Skeletal muscle tissue (tissue), 4 donors: ENCODE measurements around the gene ARL6IP4. TPM values are rescaled to one million over a fixed set of nuclear protein-coding genes. Genes with fewer than 3 reads are reported as not detected.
A peak's percentile ranks its signal among the peaks of the same experiment; 100 is the strongest.

Source experiments
- H3K27ac ChIP-seq: one replicate; pipeline ENCODE4 v1.7.0; 2013; ENCODE audit warnings: mild to moderate bottlenecking, low read depth, low read length, inconsistent platforms
- H3K27me3 ChIP-seq, 3 donors: one replicate each; pipeline ENCODE4 v1.7.0; 2013; ENCODE audit warnings: low read length in 3 of 3; ENCODE audit not compliant: control insufficient read depth in 3 of 3, insufficient read depth in 3 of 3
- H3K36me3 ChIP-seq, 3 donors: one replicate each; pipeline ENCODE4 v1.7.0; 2013; ENCODE audit warnings: low read length in 3 of 3; ENCODE audit not compliant: control insufficient read depth in 3 of 3, insufficient read depth in 3 of 3
- H3K4me1 ChIP-seq, 3 donors: one replicate each; pipeline ENCODE4 v1.7.0; 2013; ENCODE audit warnings: low read length in 3 of 3, mild to moderate bottlenecking in 3 of 3; ENCODE audit not compliant: control insufficient read depth in 3 of 3, insufficient read depth in 3 of 3
- H3K4me3 ChIP-seq, 3 donors: one replicate each; pipeline ENCODE4 v1.7.0; 2013; ENCODE audit warnings: low read length in 3 of 3
- H3K9ac ChIP-seq, 3 donors: one replicate each; pipeline ENCODE4 v1.7.0; 2013; ENCODE audit warnings: low read length in 3 of 3, mild to moderate bottlenecking in 3 of 3, moderate library complexity in 2 of 3, low read depth in 1 of 3
- H3K9me3 ChIP-seq, 3 donors: one replicate each; pipeline ENCODE4 v1.7.0; 2013; ENCODE audit warnings: low read length in 3 of 3; ENCODE audit not compliant: control insufficient read depth in 3 of 3
- total RNA-seq: library from RNA; depleted of rRNA; stranded (reverse); fragments of >200 nt; gene quantifications from one replicate; pipeline ENCODE4 v1.2.3, GENCODE V29; 2014
- donor health status: Osteomylitis.

Gene ARL6IP4
- total RNA-seq, 1 donor from 2014 or later = 93.4 TPM

DNA sequence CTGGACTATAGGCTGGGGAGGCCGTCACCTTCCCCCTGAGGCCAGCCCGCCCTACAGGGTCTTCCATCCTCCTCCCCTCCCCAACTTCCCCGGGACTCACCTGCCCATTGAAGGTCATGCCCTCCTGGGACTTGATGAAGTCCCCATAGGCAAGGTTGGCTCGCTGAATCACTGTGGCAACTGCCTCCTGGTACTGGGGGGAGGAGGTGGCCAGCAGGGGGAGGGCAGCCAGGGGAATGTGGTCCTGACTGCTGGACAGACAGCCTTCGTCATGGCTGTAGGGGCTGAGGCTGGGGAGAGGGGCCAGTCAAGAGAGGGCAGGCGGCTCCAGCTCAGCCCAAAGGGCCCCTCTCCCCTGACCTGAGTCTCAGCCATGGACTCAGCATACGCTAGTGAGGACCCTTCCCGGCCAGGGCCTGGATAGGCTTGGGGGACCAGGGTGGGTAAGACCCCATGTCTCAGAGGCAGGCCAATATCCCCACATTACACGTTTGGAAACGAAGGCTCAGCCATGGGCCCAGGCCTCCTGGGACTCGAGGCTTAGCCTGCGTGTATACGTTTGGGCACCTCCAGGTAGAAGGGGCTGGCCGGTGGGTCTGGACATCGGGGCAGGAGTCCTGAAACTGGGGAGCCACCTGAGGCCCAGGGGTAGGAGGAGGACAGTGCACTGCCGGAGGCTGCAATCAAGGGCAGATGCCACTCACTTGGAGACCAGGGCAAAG, 16.3 kb downstream of the ARL6IP4 start:
- Histone ChIP-seq H3K27me3 (no peaks in the 10 kb centered on the region), H3K4me1 (peaks cover 57 to 67% (median 61%) of the 10 kb centered on the region in 3 donors), H3K36me3 (peaks cover 0 to 10% (median 3%) of the 10 kb centered on the region in 3 donors), H3K4me3 (no peak overlapping the region), H3K9ac (peak overlapping the region in 1 of 3 donors; percentile 54), H3K27ac (no peak overlapping the region), H3K9me3 (no peaks in the 10 kb centered on the region)

DNA sequence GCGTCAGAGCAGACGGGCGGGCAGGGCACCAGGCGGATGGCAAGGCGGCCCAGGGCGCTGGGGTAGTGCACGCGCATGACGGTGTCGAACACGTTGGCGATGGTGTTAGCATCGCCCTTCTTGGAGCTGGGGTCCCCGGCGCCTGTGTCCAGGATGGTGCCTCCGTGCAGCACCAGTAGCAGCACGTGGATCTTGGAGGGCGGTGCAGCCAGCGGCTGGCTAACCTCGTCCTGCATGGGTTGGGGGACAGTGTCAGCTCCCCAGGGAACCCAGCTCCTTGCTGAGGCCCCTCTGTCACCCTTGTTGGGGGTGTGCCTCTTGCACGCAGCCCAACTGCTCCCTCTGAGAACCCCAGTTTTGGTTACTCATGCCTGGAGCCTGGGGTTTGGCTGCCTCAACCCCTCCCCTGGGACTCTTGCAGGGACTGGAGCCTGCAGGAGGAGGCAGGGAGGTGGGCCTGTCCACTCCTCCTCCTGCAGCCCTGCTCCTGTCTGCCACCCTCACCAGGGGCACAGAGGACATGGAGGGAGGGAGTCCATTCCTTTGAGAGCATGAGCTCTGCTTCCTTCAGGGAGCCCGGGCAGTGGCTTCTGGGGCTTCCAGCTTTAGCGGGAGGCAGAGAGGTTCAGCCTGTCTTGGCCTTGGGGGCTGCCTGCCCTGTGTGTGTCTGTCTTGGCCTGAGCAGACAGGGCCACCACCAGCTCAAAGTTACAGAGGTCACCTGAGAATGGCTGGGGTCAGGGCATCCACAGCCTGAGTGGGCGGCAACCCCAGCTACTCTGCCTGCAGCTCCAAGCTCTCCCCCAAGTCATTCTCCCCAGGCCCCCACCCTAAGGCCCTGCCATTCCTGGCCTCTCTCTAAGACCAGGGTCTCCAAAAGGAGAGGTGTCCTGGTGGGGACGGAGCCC, 17.1 kb downstream of the ARL6IP4 start:
- no peaks in the 10 kb centered on the region for H3K9me3 ChIP-seq
- no peaks in the 10 kb centered on the region for H3K27me3 ChIP-seq
- H3K4me3 ChIP-seq = no peak overlapping the region
- peaks cover 57 to 67% (median 61%) of the 10 kb centered on the region in 3 donors for H3K4me1 ChIP-seq
- H3K27ac ChIP-seq = peak overlapping the region; percentile 28
- H3K9ac ChIP-seq = peak overlapping the region in 2 of 3 donors; percentile 20 to 54
- peaks cover 0 to 10% (median 3%) of the 10 kb centered on the region in 3 donors for H3K36me3 ChIP-seq

DNA sequence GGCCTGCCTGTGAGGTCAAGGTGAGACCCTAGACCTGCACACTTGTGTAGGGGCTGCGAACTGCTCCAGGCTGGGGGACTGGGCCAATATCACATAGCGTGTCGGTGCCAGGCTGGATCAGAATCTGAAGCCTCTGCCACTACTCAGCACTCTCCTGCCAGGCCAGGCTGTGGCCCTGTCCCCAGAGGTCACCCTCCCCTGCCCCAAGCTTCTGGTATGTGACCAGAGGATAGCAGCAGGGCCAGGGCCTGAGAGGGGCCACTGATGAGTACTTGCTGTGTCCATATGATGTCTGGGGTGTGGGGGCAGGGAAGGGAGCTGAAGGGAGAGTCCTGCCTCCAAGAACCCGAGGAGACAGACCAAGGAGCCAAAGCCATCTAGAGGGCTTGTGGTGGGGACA, 17.8 kb downstream of the ARL6IP4 start:
- Histone ChIP-seq H3K9ac (peak overlapping the region in 2 of 3 donors; percentile 20 to 45), H3K27ac (peak overlapping the region; percentile 28), H3K36me3 (peaks cover 0 to 10% (median 3%) of the 10 kb centered on the region in 3 donors), H3K4me3 (no peak overlapping the region), H3K9me3 (no peaks in the 10 kb centered on the region), H3K27me3 (no peaks in the 10 kb centered on the region), H3K4me1 (peaks cover 57 to 67% (median 61%) of the 10 kb centered on the region in 3 donors)

DNA sequence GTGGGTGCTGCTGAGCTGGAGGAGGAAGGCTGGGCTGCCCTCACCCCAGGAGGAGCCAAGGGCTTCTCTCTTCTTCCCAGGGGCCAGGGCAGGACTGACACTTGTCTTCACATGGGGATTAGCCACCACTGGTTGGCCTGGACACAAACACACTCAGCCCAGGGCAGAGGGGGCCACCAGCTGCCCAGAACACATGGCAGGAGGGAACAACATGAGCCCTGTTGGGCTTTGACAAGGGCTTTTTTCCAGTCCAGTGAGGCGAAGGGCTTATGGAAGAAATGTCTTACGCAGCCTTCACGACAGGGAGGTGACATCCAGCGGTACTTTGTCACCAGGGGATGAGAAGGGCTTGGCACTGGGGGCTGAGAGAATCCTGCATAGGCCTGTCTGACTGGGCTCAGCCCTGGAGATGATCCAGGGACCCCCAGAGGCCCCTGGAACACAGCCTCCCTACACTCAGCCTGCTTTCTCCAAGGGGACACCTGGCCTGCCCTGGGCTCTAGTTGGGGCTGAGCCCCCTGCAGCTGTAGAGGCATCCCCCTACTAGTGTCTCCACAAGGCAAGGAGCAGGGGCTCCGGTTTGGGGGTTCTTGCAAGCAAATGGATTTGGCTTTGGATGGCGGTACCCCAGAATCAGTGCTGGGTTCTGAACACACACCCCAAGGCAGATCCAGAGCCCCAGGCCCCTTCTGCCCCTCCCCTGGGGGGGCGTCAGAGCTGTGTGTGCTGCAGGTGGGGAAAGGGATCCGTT, 18.9 kb downstream of the ARL6IP4 start:
- Histone ChIP-seq H3K4me3 (no peak overlapping the region), H3K36me3 (peaks cover 0 to 12% (median 7%) of the 10 kb centered on the region in 3 donors), H3K27me3 (no peaks in the 10 kb centered on the region), H3K4me1 (peaks cover 54 to 63% (median 58%) of the 10 kb centered on the region in 3 donors), H3K9ac (peak overlapping the region; percentile 10 to 65 (median 57)), H3K9me3 (no peaks in the 10 kb centered on the region), H3K27ac (peak overlapping the region; percentile 75)

DNA sequence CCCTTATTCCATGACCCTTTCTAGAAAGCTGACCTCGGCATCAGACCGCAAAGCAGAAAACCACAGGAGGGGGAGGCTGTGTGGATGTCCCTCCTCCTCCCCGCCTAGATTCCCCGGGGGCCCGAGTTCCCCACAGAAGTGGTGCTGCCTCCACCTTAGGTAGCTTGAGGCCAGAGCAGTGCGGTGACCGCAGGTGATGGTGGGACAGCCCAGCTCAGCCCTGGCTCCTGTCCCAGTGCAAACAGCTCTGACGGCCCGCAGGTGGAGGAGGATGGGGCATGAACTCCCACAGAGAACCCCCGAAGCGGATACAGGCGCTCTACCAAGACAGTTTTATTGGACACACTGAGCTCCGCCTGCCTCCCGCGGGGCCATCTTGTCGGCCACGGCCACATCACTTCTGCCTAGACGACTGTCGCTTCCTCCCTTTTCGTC, 19.5 kb downstream of the ARL6IP4 start:
- peaks cover 48 to 57% (median 51%) of the 10 kb centered on the region in 3 donors for H3K4me1 ChIP-seq
- peaks cover 3 to 18% (median 8%) of the 10 kb centered on the region in 3 donors for H3K36me3 ChIP-seq
- H3K27me3 ChIP-seq = no peaks in the 10 kb centered on the region
- H3K9me3 ChIP-seq = no peaks in the 10 kb centered on the region
- no peak overlapping the region for H3K4me3 ChIP-seq
- peak overlapping the region; percentile 10 to 65 (median 57) for H3K9ac ChIP-seq
- peak overlapping the region; percentile 75 for H3K27ac ChIP-seq

DNA sequence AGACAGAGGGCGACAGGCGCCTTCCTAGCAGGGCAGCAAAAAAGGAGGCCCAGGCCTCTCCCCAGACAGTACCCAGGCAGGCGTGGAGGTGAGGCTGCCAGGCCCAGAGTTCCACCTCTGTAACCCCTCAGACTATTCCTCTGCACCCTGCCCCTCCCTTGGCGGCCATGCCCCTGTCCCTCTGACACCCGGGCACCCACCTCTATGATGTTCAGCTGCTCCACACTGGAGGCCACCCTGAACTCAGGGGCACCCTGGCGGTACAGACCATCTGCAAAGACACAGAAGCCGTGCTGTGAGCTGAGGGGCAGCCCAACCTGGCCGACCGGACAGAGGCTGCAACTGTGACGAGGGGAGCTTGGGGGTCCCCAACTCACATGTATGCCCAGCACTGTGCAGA, 20.1 kb downstream of the ARL6IP4 start:
- Histone ChIP-seq H3K9me3 (no peaks in the 10 kb centered on the region), H3K4me3 (no peak overlapping the region), H3K27me3 (no peaks in the 10 kb centered on the region), H3K9ac (no peak overlapping the region), H3K27ac (no peak overlapping the region), H3K4me1 (peaks cover 43 to 51% (median 46%) of the 10 kb centered on the region in 3 donors), H3K36me3 (peaks cover 7 to 22% (median 12%) of the 10 kb centered on the region in 3 donors)

DNA sequence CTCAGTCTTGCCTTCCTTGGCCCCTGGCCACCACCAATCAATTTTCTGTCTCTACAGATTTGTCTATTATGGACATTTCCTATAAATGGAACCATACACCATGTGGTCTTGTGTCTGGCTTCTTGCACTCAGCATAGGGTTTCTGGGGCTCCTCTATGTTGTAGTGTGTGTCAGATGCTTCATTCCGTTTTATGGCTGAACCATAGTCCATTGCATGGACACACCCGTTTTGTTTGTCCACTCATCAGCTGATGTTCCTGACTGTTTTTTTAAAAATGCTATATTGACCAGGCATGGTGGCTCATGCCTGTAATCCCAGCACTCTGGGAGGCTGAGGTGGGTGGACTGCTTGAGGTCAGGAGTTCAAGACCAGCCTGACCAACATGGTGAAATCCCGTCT, 21.0 kb downstream of the ARL6IP4 start:
- no peaks in the 10 kb centered on the region for H3K27me3 ChIP-seq
- no peak overlapping the region for H3K9ac ChIP-seq
- peaks cover 7 to 22% (median 12%) of the 10 kb centered on the region in 3 donors for H3K36me3 ChIP-seq
- no peaks in the 10 kb centered on the region for H3K9me3 ChIP-seq
- H3K27ac ChIP-seq = no peak overlapping the region
- H3K4me1 ChIP-seq = peaks cover 34 to 42% (median 37%) of the 10 kb centered on the region in 3 donors
- H3K4me3 ChIP-seq = no peak overlapping the region

DNA sequence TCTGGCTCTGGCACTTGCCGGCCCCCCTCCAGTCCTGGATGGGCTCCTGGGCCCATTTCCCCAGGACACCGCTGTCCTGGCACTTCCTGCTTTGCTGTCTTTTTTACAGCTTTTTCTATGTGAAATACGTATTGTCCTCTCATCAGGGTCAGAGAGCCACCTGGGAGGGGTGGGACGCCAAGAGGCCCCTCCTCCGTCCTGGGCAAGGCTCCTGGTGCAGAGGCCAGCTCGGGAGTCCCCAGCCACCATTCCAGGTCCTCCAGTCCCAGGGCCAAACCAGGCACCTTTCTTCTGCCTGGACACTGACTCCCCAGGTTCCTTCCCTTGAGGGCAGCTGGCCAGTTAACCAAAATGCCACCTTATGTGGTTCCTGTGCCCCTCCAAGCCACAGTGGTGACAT, 22.8 kb downstream of the ARL6IP4 start:
- Histone ChIP-seq H3K36me3 (peaks cover 11 to 28% (median 12%) of the 10 kb centered on the region in 3 donors), H3K4me1 (peaks cover 16 to 24% (median 19%) of the 10 kb centered on the region in 3 donors), H3K9me3 (no peaks in the 10 kb centered on the region), H3K4me3 (no peak overlapping the region), H3K9ac (no peak overlapping the region), H3K27ac (no peak overlapping the region), H3K27me3 (no peaks in the 10 kb centered on the region)

DNA sequence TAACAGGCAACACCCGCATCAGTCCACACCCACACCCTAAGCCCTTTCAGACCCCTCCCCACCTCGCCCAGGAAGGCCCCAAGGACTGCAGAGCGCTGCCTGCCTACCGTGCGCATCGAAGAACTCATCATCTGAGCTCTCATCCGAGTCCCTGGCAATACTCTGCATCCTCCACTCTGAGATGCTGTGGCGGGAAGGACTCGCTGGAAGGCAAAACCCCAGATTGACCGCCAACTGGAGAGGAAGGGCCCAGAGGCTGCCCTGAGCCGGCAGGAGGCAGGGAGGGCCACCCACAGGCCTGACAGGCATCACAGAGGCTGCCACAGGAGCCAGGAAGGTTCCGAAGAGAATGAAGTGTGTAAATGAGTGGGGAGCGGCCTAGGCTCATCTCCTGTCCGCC, 23.8 kb downstream of the ARL6IP4 start:
- peaks cover 7 to 14% (median 9%) of the 10 kb centered on the region in 3 donors for H3K4me1 ChIP-seq
- H3K27ac ChIP-seq = no peak overlapping the region
- peaks cover 20 to 32% (median 21%) of the 10 kb centered on the region in 3 donors for H3K36me3 ChIP-seq
- H3K4me3 ChIP-seq = no peak overlapping the region
- H3K27me3 ChIP-seq = no peaks in the 10 kb centered on the region
- H3K9ac ChIP-seq = no peak overlapping the region
- H3K9me3 ChIP-seq = no peaks in the 10 kb centered on the region
